Dermis microvascular lymphatic vessel endothelial cell (primary cell): ENCODE results near the gene USP49. TPM values are rescaled to one million over a fixed set of nuclear protein-coding genes. Genes with fewer than 3 reads are reported as not detected.

Experiments
- DNase-seq, 2 donors: peaks; one replicate each; pipeline versions ENCODE4 v3.0.0 to v3.0.0-alpha.2; 2010; ENCODE audit warnings: low read depth in 2 of 2
- total RNA-seq: library from RNA; depleted of rRNA; stranded (reverse); fragments of >200 nt; gene quantifications from 2 replicates; pipeline ENCODE4 v1.2.1, GENCODE V29; 2014

Gene USP49
- total RNA-seq, 1 donor from 2014 or later: 1.3 TPM

GRCh38 chr6:41877051-41877680, 18.0 kb downstream of the USP49 start:
- DNase-seq: no peak

- no peak for DNase-seq
Observed at GRCh38 chr6:41874741-41875140, 20.4 kb downstream of the USP49 start.

GRCh38 chr6:41872147-41872546, 23.0 kb downstream of the USP49 start:
- no peak for DNase-seq

GRCh38 chr6:41871691-41872090, 23.5 kb downstream of the USP49 start:
- DNase-seq: no peak

- no peak for DNase-seq
Observed at GRCh38 chr6:41859356-41859755, 35.8 kb downstream of the USP49 start.

GRCh38 chr6:41858703-41859102, 36.5 kb downstream of the USP49 start:
- DNase-seq: no peak

- no peak for DNase-seq
Observed at GRCh38 chr6:41850861-41851260, 44.3 kb downstream of the USP49 start.

GRCh38 chr6:41846666-41847237, 48.4 kb downstream of the USP49 start:
- DNase-seq: peak; percentile 80 to 99

GRCh38 chr6:41843178-41843577, 52.0 kb downstream of the USP49 start:
- DNase-seq: no peak

- DNase-seq: no peak
Observed at GRCh38 chr6:41840326-41840725, 54.8 kb downstream of the USP49 start.

- no peak for DNase-seq
Observed at GRCh38 chr6:41836660-41837052, 58.5 kb downstream of the USP49 start.

GRCh38 chr6:41836022-41836659, 59.0 kb downstream of the USP49 start:
- no peak for DNase-seq

- no peak for DNase-seq
Observed at GRCh38 chr6:41832263-41832662, 62.9 kb downstream of the USP49 start.

GRCh38 chr6:41826343-41827022, 68.7 kb downstream of the USP49 start:
- DNase-seq: no peak

- DNase-seq: peak in 1 of 2 donors; percentile 92
Observed at GRCh38 chr6:41824571-41825569, 70.3 kb downstream of the USP49 start.

- no peak for DNase-seq
Observed at GRCh38 chr6:41823178-41823577, 72.0 kb downstream of the USP49 start.

GRCh38 chr6:41822021-41822420, 73.2 kb downstream of the USP49 start:
- no peak for DNase-seq

- DNase-seq: no peak
Observed at GRCh38 chr6:41821266-41821665, 73.9 kb downstream of the USP49 start.

GRCh38 chr6:41818271-41819054, 76.7 kb downstream of the USP49 start:
- peak in 1 of 2 donors; percentile 29 for DNase-seq

- no peak for DNase-seq
Observed at GRCh38 chr6:41815587-41815986, 79.6 kb downstream of the USP49 start.
